Measurements from ENCODE around the gene SLC25A22. TPM values are rescaled to one million over a fixed set of nuclear protein-coding genes. Genes with fewer than 3 reads are reported as not detected.

The SLC25A22 gene
- total RNA-seq, 2 experiments from 2014 or later = 35.7 to 38.3 TPM

DNA sequence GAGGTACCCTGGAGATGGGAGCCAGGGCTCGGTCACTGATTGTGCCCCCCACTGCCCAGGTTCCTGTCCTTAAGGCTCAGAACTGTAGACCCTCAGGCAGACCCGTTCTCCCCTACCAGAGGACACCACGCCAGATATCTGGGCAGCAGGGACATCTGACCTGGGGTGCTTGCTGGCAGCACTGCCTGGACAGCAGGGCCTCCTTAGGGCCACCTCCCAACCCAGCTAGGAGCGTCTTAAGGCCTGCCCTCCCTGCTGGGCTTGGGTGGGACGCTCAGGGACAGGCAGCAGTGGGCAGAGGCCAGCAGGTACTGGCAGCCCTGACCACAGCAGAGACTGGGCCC lies 41.2 kb upstream of the SLC25A22 start:
- no peaks in the 10 kb centered on the region for H3K27me3 Mint-ChIP-seq

DNA sequence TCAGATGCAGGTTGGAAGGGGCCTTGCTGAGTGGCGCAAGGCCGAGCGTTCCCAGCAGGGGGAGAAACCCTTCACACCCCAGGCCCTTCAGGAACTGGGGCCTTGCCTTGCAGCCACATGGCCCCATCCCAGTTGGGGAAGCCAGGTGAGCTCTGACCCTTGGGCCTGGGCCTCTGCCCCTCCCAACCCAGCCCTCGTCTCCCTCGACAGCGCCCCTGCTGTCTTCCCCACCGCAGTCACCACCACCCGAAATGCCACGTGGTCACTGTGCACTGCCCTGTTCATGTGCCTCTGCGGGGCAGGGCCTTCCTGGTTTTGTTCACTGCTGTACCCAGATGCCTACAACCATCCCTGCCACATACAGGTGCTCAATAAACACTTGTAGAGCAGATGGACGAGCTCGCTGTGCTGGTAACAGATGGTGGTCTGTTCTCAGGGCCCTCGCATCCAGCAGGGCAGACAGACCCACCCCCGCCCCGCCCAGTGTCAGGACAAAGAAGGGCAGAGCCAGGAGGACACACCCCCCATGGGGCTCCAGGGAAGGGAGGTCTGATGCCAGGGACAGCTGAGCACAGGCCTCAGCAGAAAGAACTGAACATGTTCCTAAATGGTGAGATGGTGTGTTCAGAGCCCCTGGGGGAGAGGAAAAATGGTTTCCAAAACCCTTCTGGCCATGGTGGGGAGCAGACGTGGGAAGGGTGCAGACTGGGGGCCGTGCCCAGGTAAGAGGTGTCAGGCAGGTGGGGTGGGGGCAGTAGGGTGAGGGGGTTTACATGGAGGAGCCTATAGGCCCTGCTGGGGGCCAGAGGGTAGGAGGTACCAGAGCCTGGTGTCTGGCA lies 40.6 kb upstream of the SLC25A22 start:
- H3K4me3 Mint-ChIP-seq = no peak overlapping the region
- CTCF ChIA-PET = interaction anchor here (0.6 kb wide), 1 partner anchor 150 kb away, joined by 4 read pairs; no protein-coding TSS in a partner anchor
- no peaks in the 10 kb centered on the region for H3K9me3 Mint-ChIP-seq
- H3K4me1 Mint-ChIP-seq = peaks cover 29% of the 10 kb centered on the region
- no peak overlapping the region for H3K27ac Mint-ChIP-seq
- H3K27me3 Mint-ChIP-seq = no peaks in the 10 kb centered on the region
- no peak for DNase-seq
- POLR2A ChIA-PET = interaction anchor here (5.2 kb wide), 1 partner anchor 10 kb away, joined by 45 read pairs; the partner anchor contains the start of gene CRACR2B
- peaks cover 17% of the 10 kb centered on the region for H3K36me3 Mint-ChIP-seq (ENCODE audit: low read depth)

More for the DNA sequence above, 41.2 kb upstream of the SLC25A22 start:
- Mint-ChIP-seq H3K36me3 (ENCODE audit: low read depth) (peaks cover 17% of the 10 kb centered on the region), H3K9me3 (no peaks in the 10 kb centered on the region), H3K4me3 (no peak overlapping the region), H3K27ac (no peak overlapping the region), H3K4me1 (peaks cover 27% of the 10 kb centered on the region)
- CTCF ChIA-PET = no interaction called here
- DNase-seq = no peak
- POLR2A ChIA-PET = interaction anchor here (4.6 to 5.2 kb wide), 2 partner anchors 10 to 19 kb away, joined by 32 to 45 read pairs; partner anchors contain the start of genes CRACR2B and PNPLA2

DNA sequence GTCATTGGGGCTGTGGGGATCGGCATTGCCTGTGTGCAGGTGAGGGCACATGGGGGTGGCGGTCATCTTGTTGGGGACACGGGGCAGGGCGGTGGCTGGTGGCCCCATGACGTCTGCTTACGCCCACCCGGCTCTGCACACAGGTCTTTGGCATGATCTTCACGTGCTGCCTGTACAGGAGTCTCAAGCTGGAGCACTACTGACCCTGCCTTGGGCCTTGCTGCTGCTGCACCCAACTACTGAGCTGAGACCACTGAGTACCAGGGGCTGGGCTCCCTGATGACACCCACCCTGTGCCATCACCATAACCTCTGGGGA lies 39.9 kb upstream of the SLC25A22 start:
- ChIA-PET CTCF (interaction anchor here (0.6 kb wide), 1 partner anchor 149 kb away, joined by 4 read pairs; no protein-coding TSS in a partner anchor), POLR2A (no interaction called here)
- peaks cover 17% of the 10 kb centered on the region for H3K36me3 Mint-ChIP-seq (ENCODE audit: low read depth)
- no peak overlapping the region for H3K4me3 Mint-ChIP-seq
- DNase-seq = no peak
- no peak overlapping the region for H3K27ac Mint-ChIP-seq
- no peaks in the 10 kb centered on the region for H3K27me3 Mint-ChIP-seq
- H3K9me3 Mint-ChIP-seq = no peaks in the 10 kb centered on the region
- H3K4me1 Mint-ChIP-seq = peaks cover 25% of the 10 kb centered on the region

DNA sequence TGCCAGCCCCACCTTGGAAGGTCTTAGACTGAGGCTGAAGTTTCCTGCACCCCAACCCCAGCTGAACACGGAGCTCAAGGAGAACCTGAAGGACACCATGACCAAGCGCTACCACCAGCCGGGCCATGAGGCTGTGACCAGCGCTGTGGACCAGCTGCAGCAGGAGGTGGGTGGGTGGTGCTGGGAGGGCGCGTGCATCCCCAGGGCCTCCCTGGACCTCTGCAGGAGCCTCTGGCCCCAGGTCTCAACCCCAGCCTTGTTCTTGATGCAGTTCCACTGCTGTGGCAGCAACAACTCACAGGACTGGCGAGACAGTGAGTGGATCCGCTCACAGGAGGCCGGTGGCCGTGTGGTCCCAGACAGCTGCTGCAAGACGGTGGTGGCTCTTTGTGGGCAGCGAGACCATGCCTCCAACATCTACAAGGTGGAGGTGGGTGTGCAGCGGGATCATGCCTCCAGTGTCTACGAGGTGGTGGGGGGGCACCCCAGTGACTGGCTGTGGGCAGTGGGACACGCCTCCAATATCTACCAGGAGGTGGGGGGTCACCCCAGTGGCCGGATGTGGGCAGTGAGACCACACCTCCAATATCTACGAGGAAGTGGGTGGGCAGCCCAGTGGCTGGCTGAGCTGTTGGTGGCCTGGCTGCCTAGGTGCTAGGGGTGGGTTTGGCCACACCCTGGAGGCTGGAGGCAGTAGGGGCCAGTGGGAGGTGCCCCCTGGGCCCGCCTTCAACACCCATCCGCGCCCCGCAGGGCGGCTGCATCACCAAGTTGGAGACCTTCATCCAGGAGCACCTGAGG lies 39.3 kb upstream of the SLC25A22 start:
- no peaks in the 10 kb centered on the region for H3K9me3 Mint-ChIP-seq
- no peak overlapping the region for H3K4me3 Mint-ChIP-seq
- H3K27ac Mint-ChIP-seq = no peak overlapping the region
- H3K27me3 Mint-ChIP-seq = no peaks in the 10 kb centered on the region
- ChIA-PET POLR2A (interaction anchor here (1.0 to 1.3 kb wide), 2 partner anchors 12 to 18 kb away, joined by 3 to 5 read pairs; no protein-coding TSS in a partner anchor), CTCF (no interaction called here)
- peaks cover 25% of the 10 kb centered on the region for H3K4me1 Mint-ChIP-seq
- DNase-seq = no peak
- H3K36me3 Mint-ChIP-seq (ENCODE audit: low read depth) = peaks cover 17% of the 10 kb centered on the region

DNA sequence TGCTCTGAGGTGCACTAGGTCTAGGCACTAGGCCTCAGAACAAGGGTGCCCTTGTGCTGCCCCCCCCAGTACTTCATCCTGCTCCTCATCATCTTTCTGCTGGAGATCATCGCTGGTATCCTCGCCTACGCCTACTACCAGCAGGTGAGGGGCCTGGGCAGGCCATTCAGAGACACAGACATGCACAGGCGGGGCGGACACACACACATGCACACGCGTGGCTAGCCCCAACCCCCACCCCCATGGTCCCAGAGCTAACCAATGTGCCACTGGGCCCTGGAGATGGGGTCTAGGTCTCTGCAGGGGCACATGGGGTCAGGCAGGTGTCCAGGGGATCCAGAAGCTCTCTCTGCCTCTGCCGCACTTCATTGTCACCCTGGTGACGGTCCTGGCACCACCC lies 38.6 kb upstream of the SLC25A22 start:
- peaks cover 17% of the 10 kb centered on the region for H3K36me3 Mint-ChIP-seq (ENCODE audit: low read depth)
- H3K9me3 Mint-ChIP-seq = no peaks in the 10 kb centered on the region
- no peak overlapping the region for H3K27ac Mint-ChIP-seq
- peaks cover 4% of the 10 kb centered on the region for H3K27me3 Mint-ChIP-seq
- CTCF ChIA-PET = no interaction called here
- no peak overlapping the region for H3K4me3 Mint-ChIP-seq
- H3K4me1 Mint-ChIP-seq = peaks cover 25% of the 10 kb centered on the region
- POLR2A ChIA-PET = interaction anchor here (1.0 to 1.3 kb wide), 2 partner anchors 11 to 17 kb away, joined by 3 to 5 read pairs; no protein-coding TSS in a partner anchor
- DNase-seq = no peak

DNA sequence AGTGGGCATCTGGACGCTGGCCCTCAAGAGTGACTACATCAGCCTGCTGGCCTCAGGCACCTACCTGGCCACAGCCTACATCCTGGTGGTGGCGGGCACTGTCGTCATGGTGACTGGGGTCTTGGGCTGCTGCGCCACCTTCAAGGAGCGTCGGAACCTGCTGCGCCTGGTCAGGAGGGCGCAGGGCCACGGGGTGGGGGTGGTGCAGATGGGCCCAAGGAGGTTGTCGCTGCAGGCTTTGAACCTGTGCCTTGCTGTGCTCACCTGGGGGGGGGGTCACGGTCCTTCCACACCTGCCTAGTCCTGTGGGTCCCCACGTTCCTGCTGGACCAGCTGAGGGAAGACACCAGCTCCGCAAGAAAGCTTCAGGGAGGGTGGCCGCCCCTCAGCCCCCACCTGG lies 38.2 kb upstream of the SLC25A22 start:
- Mint-ChIP-seq H3K4me3 (no peak overlapping the region), H3K27ac (no peak overlapping the region), H3K4me1 (peaks cover 23% of the 10 kb centered on the region), H3K27me3 (peaks cover 8% of the 10 kb centered on the region), H3K9me3 (no peaks in the 10 kb centered on the region), H3K36me3 (ENCODE audit: low read depth) (peaks cover 17% of the 10 kb centered on the region)
- no peak for DNase-seq
- ChIA-PET POLR2A (interaction anchor here (1.0 to 1.3 kb wide), 2 partner anchors 11 to 17 kb away, joined by 3 to 5 read pairs; no protein-coding TSS in a partner anchor), CTCF (no interaction called here)

DNA sequence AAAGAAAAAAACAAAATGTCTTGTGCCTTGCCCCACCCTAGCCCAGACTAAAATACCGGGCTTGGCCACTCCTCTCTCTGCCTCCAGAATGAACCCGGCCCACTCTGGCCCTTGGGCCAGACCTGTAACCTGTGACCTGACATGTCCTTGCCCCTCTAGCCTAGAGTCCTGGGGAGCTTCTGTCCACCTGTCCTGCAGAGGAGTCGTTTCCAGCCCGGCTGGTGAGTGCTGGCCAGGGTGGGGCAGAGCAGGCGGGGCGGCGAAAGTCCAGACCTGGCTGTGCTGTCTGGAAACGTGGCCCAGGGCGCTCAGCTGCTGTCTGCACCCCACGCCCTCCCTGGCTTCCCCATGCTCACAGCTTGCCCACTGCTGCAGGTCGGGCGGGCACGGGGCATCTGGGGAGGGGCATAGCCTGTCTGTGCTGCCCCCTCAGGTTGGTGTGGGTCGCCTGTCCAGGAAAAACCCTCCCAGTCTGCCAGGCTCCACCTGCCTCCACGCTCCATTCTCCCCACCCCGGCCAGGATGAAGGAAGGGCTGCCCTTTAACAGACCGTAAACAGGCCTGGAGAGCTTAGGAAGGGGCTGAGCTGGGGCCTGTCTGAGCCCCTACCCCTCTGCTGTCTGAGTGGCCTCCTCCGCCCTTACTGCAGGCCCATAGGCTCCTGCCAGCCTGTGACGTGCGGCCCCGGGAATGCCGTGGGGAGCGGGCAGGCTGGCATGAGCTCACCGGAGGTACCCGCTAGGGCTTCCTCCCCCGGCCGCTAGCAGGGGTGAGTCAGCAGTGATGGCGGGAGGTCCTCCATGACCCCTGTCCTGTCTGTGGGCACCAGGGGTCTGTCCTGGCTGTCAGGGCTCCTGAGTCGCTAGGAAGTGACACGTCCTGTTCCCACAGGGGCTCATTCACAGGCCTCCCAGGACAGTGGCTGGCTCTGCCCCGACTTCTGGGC lies 36.6 kb upstream of the SLC25A22 start:
- Mint-ChIP-seq H3K27me3 (peaks cover 16% of the 10 kb centered on the region), H3K9me3 (no peaks in the 10 kb centered on the region), H3K4me3 (no peak overlapping the region), H3K27ac (no peak overlapping the region), H3K36me3 (ENCODE audit: low read depth) (peaks cover 12% of the 10 kb centered on the region), H3K4me1 (peaks cover 18% of the 10 kb centered on the region)
- POLR2A ChIA-PET = interaction anchor here (1.2 to 8.3 kb wide), 4 partner anchors 8 to 25 kb away, joined by 4 to 74 read pairs (median 14); partner anchors contain the start of genes PNPLA2, POLR2L, RPLP2 and TSPAN4
- CTCF ChIA-PET = no interaction called here
- DNase-seq = no peak

DNA sequence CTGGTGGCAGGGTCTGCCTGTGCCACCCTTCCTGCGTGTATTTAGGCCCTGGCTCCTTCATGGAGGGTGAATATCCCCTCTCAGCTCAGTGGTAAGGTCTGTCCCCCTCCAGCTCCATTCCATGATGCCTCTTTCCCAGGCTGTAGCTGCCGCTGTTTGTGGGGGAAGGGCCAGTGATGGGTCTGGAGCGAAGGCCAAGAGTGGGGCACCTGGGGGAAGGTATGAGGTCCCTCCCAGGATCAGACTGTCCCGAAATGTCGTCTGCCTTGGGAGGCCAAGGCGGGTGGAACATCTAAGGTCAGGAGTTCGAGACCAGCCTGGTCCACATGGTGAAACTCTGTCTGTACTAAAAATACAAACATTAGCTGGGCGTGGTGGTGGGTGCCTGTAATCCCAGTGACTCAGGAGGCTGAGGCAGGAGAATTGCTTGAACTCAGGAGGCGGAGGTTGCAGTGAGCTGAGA lies 35.8 kb upstream of the SLC25A22 start:
- no peak overlapping the region for H3K27ac Mint-ChIP-seq
- CTCF ChIA-PET = no interaction called here

DNA sequence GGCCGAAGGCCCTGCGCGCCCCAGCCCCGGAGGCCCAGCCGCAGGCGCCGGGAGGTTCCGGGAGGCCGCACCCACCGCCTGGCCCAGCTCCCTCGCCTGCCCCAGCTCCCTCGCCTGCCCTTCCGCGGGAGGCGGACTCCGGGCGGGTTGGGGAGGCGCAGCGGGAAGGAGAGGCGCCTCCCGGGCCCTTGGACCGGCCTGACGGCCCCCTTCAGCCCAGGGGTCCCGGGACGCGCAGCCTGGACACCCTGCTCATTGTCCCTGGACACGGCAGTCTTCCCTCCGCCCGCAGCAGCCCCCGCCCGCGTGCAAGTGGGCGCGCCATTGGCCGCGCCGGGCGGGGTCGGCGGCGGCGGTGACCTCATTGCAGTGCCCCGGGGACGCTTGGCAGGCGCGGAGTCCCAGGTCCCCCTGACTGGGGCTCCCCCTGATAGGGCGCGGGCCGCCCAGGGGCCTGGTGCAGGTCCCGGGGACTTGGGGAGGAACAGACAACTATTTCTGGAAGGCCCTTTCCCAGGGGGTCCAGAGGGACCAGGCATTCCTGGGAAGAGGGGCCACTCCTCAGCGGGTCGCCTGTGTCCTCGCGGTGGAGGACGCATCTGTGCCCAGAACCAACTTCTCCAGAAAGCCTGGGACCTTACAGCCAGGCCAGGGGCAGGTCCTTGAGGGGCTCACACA lies 35.2 kb upstream of the SLC25A22 start:
- no peaks in the 10 kb centered on the region for H3K9me3 Mint-ChIP-seq
- no peak overlapping the region for H3K27ac Mint-ChIP-seq
- H3K4me3 Mint-ChIP-seq = peak overlapping the region; percentile 47
- ChIA-PET CTCF (no interaction called here), POLR2A (interaction anchor here (1.2 to 8.3 kb wide), 4 partner anchors 10 to 24 kb away, joined by 4 to 74 read pairs (median 18); partner anchors contain the start of genes PNPLA2, POLR2L, RPLP2 and TSPAN4)
- peaks cover 29% of the 10 kb centered on the region for H3K27me3 Mint-ChIP-seq
- H3K4me1 Mint-ChIP-seq = peaks cover 29% of the 10 kb centered on the region
- peaks cover 5% of the 10 kb centered on the region for H3K36me3 Mint-ChIP-seq (ENCODE audit: low read depth)
- peak; percentile 42 for DNase-seq

More for the DNA sequence above, 35.8 kb upstream of the SLC25A22 start:
- H3K4me3 Mint-ChIP-seq = peak overlapping the region; percentile 47
- H3K27me3 Mint-ChIP-seq = peaks cover 23% of the 10 kb centered on the region
- H3K4me1 Mint-ChIP-seq = peaks cover 25% of the 10 kb centered on the region
- no peak for DNase-seq
- H3K36me3 Mint-ChIP-seq (ENCODE audit: low read depth) = peaks cover 9% of the 10 kb centered on the region
- POLR2A ChIA-PET = interaction anchor here (1.2 to 8.3 kb wide), 3 partner anchors 9 to 23 kb away, joined by 4 to 74 read pairs (median 25); partner anchors contain the start of genes PNPLA2, POLR2L and TSPAN4
- H3K9me3 Mint-ChIP-seq = no peaks in the 10 kb centered on the region

DNA sequence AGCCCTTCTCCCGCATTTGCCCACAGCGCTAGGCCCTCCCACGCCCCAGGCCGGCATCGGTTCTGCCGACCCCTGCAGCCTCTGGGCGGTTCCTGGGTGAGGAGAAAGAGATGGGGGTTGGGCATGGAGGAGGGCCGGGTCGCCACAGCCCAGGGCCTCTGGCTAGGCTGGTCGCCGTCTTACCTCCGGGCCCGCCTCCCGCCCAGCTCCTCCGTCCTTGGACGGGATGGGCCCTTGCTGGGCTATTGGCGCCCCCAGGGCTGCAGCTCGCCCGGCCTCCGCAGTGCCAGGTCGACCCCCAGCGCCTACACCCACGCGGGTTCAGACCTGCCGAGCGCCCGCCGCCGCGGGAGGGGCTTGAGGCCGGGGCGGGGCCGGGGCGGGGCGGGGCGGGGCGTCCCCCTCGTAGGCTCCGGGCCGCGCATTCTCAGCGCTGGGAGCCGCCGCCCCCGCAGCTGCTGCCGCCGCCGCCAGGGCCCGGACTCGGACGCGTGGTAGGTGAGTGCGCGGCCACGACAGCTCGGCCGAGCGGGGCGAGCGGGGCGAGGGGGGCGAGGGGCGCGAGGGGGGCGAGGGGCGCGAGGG lies 34.5 kb upstream of the SLC25A22 start, which contains the start of gene CD151:
Gene CD151, plus strand, starts transcription at position 424 of the 585 bp plus-strand sequence. CDS start 3,118 bp downstream, outside the sequence.
- Mint-ChIP-seq H3K9me3 (no peaks in the 10 kb centered on the region), H3K4me3 (peak within 1 kb of the TSS; percentile 47), H3K27me3 (peaks cover 36% of the 10 kb centered on the region), H3K36me3 (ENCODE audit: low read depth) (peaks cover 3% of the 10 kb centered on the region), H3K27ac (no peak within 1 kb of the TSS), H3K4me1 (peaks cover 36% of the 10 kb centered on the region)
- ChIA-PET CTCF (no interaction called here), POLR2A (interaction anchor here (2.8 to 8.3 kb wide), 3 partner anchors 10 to 24 kb away, joined by 12 to 74 read pairs (median 25); partner anchors contain the start of genes PNPLA2, POLR2L, RPLP2 and TSPAN4)
- DNase-seq = peak; percentile 61

DNA sequence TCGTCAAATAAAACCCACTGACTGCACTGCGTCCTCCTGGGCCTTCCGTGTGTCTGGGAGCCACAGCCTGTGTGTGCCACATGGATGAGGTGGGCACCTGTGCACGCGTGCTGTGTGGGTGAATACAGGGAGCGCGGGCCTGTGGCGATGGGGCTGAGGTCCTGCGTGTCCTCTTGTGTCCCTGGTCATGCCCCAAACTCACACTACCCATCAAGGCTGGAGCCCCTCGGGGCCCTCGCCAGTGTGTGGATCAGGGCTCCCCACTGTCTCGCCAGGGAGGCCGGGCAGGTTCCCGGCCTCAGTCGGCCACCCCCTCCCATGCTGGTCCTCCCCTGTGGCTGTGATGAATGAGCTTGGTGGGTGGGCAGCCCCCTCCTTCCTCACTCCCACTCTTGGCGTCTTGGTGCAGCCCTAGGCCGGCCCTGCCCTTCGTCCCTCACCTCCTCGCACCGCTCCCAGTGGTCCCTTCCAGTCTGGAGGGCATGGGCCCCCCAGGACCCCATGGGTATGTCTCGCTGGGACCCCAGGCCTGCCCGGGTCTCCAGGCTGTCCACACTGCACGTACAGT lies 34.0 kb upstream of the SLC25A22 start:
- Mint-ChIP-seq H3K4me3 (peak overlapping the region; percentile 46), H3K36me3 (ENCODE audit: low read depth) (no peaks in the 10 kb centered on the region), H3K27ac (no peak overlapping the region), H3K4me1 (peaks cover 36% of the 10 kb centered on the region), H3K9me3 (no peaks in the 10 kb centered on the region), H3K27me3 (peaks cover 38% of the 10 kb centered on the region)
- ChIA-PET CTCF (no interaction called here), POLR2A (interaction anchor here (0.6 to 8.3 kb wide), 5 partner anchors 9 to 23 kb away, joined by 3 to 74 read pairs (median 25); partner anchors contain the start of genes PNPLA2, POLR2L, RPLP2 and TSPAN4)
- no peak for DNase-seq

All from activated CD4-positive, alpha-beta memory T cell treated with anti-CD3 and anti-CD28 coated beads, Interleukin-2, amount 10 ng/mL, durations not matched to agents 7 days and 5 days (primary cell).